Bronchial epithelial cell (primary cell): ENCODE measurements around the gene TANC1. TPM values are rescaled to one million over a fixed set of nuclear protein-coding genes. Genes with fewer than 3 reads are reported as not detected.

Experiments used
- DNase-seq: peaks from one replicate; pipeline ENCODE4 v3.0.0-alpha.2; 2010; ENCODE audit warnings: low read depth
- FAIRE-seq: peaks from 2 replicates; lab custom pipeline; 2011; peaks lifted over from hg19 to GRCh38; lab: Jason Lieb, UNC
- H3K27me3 ChIP-seq: 2 replicates; pipeline ENCODE4 v1.5.1; 2011; ENCODE audit warnings: low read length; ENCODE audit not compliant: control insufficient read depth, insufficient read depth
- H3K36me3 ChIP-seq: 2 replicates; pipeline ENCODE4 v1.5.1; 2011; ENCODE audit warnings: low read length; ENCODE audit not compliant: control insufficient read depth, insufficient read depth
- H3K4me3 ChIP-seq: 2 replicates; pipeline ENCODE4 v1.5.1; 2011; ENCODE audit warnings: mild to moderate bottlenecking, low read depth, low read length, control low read depth
- CTCF ChIP-seq: IDR thresholded peaks from 2 replicates; pipeline ENCODE4 v1.5.1; 2011; ENCODE audit warnings: mild to moderate bottlenecking, moderate library complexity, low read length, control low read depth, inconsistent platforms; ENCODE audit not compliant: insufficient read depth, severe bottlenecking
- total RNA-seq: library from RNA; depleted of rRNA; stranded (reverse); fragments of >200 nt; gene quantifications from 2 replicates; pipeline ENCODE4 v1.2.1, GENCODE V29; 2014

The TANC1 gene
- total RNA-seq, 1 donor from 2014 or later = 29.5 TPM

GRCh38 chr2:158953926-158954763 is 14.3 kb upstream of the TANC1 start:
- DNase-seq (peak; percentile 75), FAIRE-seq (no peak)
- Histone ChIP-seq H3K4me3 (no peak overlapping the region), H3K36me3 (no peaks in the 10 kb centered on the region), H3K27me3 (no peaks in the 10 kb centered on the region)
- no peak for TF ChIP-seq CTCF

- Histone ChIP-seq H3K4me3 (no peak overlapping the region), H3K36me3 (no peaks in the 10 kb centered on the region), H3K27me3 (no peaks in the 10 kb centered on the region)
- FAIRE-seq = no peak
- no peak for DNase-seq
- TF ChIP-seq CTCF = no peak
Observed at GRCh38 chr2:158955842-158956365, 12.5 kb upstream of the TANC1 start.

GRCh38 chr2:158958365-158958764 is 10.1 kb upstream of the TANC1 start:
- DNase-seq (no peak), FAIRE-seq (no peak)
- H3K4me3 ChIP-seq = no peak overlapping the region

GRCh38 chr2:158960193-158960592 is 8.2 kb upstream of the TANC1 start:
- Histone ChIP-seq H3K36me3 (no peaks in the 10 kb centered on the region), H3K4me3 (no peak overlapping the region), H3K27me3 (no peaks in the 10 kb centered on the region)
- DNase-seq (no peak), FAIRE-seq (no peak)
- no peak for TF ChIP-seq CTCF

More at GRCh38 chr2:158958365-158958764, 10.1 kb upstream of the TANC1 start:
- H3K36me3 ChIP-seq = no peaks in the 10 kb centered on the region
- H3K27me3 ChIP-seq = no peaks in the 10 kb centered on the region
- TF ChIP-seq CTCF = no peak

- H3K4me3 ChIP-seq = no peak overlapping the region
- no peak for TF ChIP-seq CTCF
- DNase-seq (no peak), FAIRE-seq (no peak)
- no peaks in the 10 kb centered on the region for H3K27me3 ChIP-seq
- H3K36me3 ChIP-seq = no peaks in the 10 kb centered on the region
Observed at GRCh38 chr2:158962074-158962473, 6.4 kb upstream of the TANC1 start.
